Measurements from ENCODE around the gene SLC16A14. TPM values are rescaled to one million over a fixed set of nuclear protein-coding genes. Genes with fewer than 3 reads are reported as not detected.

The SLC16A14 gene
- total RNA-seq, 1 donor from 2014 or later: 4.7 TPM

DNA sequence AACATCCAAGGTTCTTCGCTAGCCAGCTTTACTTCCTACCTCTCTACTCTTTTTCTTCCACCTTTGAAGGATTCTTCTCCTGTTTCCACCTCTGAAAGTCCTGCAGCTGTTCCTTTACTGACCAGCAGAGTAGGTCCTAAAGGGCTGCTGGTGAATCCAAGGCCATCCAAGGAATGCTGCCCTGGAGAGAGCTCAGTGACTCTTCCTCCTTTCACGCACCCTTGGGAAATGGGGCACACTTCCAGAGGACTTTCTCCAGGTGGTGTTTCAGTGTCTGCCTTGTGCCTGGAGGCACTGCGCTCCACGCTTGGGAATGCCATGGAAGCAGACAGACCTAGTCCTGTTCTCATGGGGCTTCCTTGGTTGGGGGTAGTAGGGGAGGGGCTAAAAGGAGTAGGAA lies 45.4 kb downstream of the SLC16A14 start:
- no peaks in the 10 kb centered on the region for H3K4me1 ChIP-seq

GRCh38 chr2:230019742-230020141 lies 49.0 kb downstream of the SLC16A14 start:
- ATAC-seq: no peak
- Histone ChIP-seq H3K27ac (no peak overlapping the region), H3K27me3 (no peaks in the 10 kb centered on the region), H3K4me1 (no peaks in the 10 kb centered on the region), H3K4me3 (no peak overlapping the region), H3K36me3 (no peaks in the 10 kb centered on the region), H3K9me3 (no peaks in the 10 kb centered on the region)
- TF ChIP-seq, protein P1, sequence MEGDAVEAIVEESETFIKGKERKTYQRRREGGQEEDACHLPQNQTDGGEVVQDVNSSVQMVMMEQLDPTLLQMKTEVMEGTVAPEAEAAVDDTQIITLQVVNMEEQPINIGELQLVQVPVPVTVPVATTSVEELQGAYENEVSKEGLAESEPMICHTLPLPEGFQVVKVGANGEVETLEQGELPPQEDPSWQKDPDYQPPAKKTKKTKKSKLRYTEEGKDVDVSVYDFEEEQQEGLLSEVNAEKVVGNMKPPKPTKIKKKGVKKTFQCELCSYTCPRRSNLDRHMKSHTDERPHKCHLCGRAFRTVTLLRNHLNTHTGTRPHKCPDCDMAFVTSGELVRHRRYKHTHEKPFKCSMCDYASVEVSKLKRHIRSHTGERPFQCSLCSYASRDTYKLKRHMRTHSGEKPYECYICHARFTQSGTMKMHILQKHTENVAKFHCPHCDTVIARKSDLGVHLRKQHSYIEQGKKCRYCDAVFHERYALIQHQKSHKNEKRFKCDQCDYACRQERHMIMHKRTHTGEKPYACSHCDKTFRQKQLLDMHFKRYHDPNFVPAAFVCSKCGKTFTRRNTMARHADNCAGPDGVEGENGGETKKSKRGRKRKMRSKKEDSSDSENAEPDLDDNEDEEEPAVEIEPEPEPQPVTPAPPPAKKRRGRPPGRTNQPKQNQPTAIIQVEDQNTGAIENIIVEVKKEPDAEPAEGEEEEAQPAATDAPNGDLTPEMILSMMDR (IDR thresholded peaks at IDR 0.05): no peak
- no peak for DNase-seq
- intact Hi-C loops (cut with DNase I): no loop called here

More for the DNA sequence above, 45.4 kb downstream of the SLC16A14 start:
- Histone ChIP-seq H3K27ac (no peak overlapping the region), H3K4me3 (no peak overlapping the region), H3K36me3 (no peaks in the 10 kb centered on the region), H3K9me3 (no peaks in the 10 kb centered on the region), H3K27me3 (no peaks in the 10 kb centered on the region)
- ATAC-seq: no peak
- intact Hi-C loops (cut with DNase I): no loop called here
- TF ChIP-seq, protein P1 (IDR thresholded peaks at IDR 0.05): no peak
- no peak for DNase-seq

GRCh38 chr2:230018153-230018552 lies 50.6 kb downstream of the SLC16A14 start:
- Histone ChIP-seq H3K4me1 (no peaks in the 10 kb centered on the region), H3K4me3 (no peak overlapping the region), H3K36me3 (no peaks in the 10 kb centered on the region), H3K9me3 (no peaks in the 10 kb centered on the region), H3K27ac (no peak overlapping the region), H3K27me3 (no peaks in the 10 kb centered on the region)
- ATAC-seq (no peak), DNase-seq (no peak)
- TF ChIP-seq, protein P1 (IDR thresholded peaks at IDR 0.05): no peak
- intact Hi-C loops (cut with DNase I): no loop called here

- no peaks in the 10 kb centered on the region for H3K27me3 ChIP-seq
- H3K36me3 ChIP-seq: no peaks in the 10 kb centered on the region
- H3K4me1 ChIP-seq: no peaks in the 10 kb centered on the region
- TF ChIP-seq, protein P1 (IDR thresholded peaks at IDR 0.05): no peak
- intact Hi-C loops (cut with DNase I): no loop called here
- H3K27ac ChIP-seq: no peak overlapping the region
- H3K9me3 ChIP-seq: no peaks in the 10 kb centered on the region
- no peak for DNase-seq
- no peak for ATAC-seq
- no peak overlapping the region for H3K4me3 ChIP-seq
These were observed 51.9 kb downstream of the SLC16A14 start for GRCh38 chr2:230016844-230017243.

DNA sequence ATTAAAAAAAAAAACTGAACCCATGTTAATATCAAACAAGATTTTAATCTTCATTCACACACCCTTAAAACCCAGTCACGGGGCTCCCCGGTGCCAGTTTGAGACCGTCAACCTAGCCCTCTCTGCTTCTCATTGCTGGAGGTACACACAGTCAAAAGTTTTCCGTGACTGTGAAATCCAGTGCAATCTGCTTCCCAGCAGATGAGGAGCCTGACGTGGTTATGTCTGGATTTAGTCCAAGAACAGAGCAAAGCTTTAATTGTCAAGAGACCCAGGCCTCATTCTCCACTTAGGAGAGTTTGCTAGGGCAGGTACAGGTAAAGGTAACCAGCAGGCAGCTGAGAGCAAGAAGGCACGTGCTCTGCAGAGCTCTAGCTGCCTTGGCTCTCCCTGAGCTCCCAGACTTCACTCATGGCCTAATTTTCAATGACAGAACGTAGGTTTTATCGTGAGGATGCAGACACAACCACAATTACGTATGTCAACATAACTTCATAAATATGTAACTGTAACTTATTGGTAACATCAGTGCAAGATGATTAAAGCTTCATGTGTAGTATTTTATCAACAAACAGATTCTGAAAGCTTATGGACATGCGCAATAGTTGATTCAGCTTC lies 56.3 kb downstream of the SLC16A14 start:
- TF ChIP-seq, protein P1 (IDR thresholded peaks at IDR 0.05): no peak
- no peak for DNase-seq
- Histone ChIP-seq H3K4me1 (no peaks in the 10 kb centered on the region), H3K36me3 (no peaks in the 10 kb centered on the region), H3K9me3 (no peaks in the 10 kb centered on the region), H3K4me3 (no peak overlapping the region), H3K27me3 (no peaks in the 10 kb centered on the region), H3K27ac (no peak overlapping the region)
- no peak for ATAC-seq
- intact Hi-C loops (cut with DNase I): no loop called here

- DNase-seq (no peak), ATAC-seq (no peak)
- intact Hi-C loops (cut with DNase I): no loop called here
- Histone ChIP-seq H3K27ac (no peak overlapping the region), H3K9me3 (no peaks in the 10 kb centered on the region), H3K4me3 (no peak overlapping the region), H3K27me3 (no peaks in the 10 kb centered on the region), H3K36me3 (no peaks in the 10 kb centered on the region), H3K4me1 (no peaks in the 10 kb centered on the region)
- TF ChIP-seq, protein P1 (IDR thresholded peaks at IDR 0.05): no peak
These were observed 57.1 kb downstream of the SLC16A14 start for GRCh38 chr2:230011617-230012016.
